Stomach (tissue), 4 donors: Measurements from ENCODE around the gene RTTN.

ENCODE experiments used
- EP300 ChIP-seq: sonication (generic); formaldehyde crosslinking; IDR thresholded peaks from one replicate; pipeline ENCODE4 v1.6.1; 2017; ENCODE audit warnings: antibody characterized with exemption
- POLR2A ChIP-seq, 4 donors: fragments of 450-650 bp; IDR thresholded peaks; one replicate each; pipeline ENCODE4 v1.6.1; 2016; ENCODE audit warnings: antibody characterized with exemption in 4 of 4, control low read depth in 2 of 4, mild to moderate bottlenecking in 1 of 4, moderate library complexity in 1 of 4
- TF ChIP-seq, protein P1 (sequence below), 7 experiments: fragments of 450-650 bp in 4 of 7; fragments of 200-600 bp in 3 of 7; sonication (generic) in 3 of 7; IDR thresholded peaks; one replicate each; pipeline ENCODE4 v1.5.1; 2016 to 2019; ENCODE audit warnings: antibody characterized with exemption in 7 of 7, control low read depth in 2 of 7, mild to moderate bottlenecking in 1 of 7

GRCh38 chr18:70221156-70221914 is 15.8 kb upstream of the RTTN start:
- TF ChIP-seq, protein P1, sequence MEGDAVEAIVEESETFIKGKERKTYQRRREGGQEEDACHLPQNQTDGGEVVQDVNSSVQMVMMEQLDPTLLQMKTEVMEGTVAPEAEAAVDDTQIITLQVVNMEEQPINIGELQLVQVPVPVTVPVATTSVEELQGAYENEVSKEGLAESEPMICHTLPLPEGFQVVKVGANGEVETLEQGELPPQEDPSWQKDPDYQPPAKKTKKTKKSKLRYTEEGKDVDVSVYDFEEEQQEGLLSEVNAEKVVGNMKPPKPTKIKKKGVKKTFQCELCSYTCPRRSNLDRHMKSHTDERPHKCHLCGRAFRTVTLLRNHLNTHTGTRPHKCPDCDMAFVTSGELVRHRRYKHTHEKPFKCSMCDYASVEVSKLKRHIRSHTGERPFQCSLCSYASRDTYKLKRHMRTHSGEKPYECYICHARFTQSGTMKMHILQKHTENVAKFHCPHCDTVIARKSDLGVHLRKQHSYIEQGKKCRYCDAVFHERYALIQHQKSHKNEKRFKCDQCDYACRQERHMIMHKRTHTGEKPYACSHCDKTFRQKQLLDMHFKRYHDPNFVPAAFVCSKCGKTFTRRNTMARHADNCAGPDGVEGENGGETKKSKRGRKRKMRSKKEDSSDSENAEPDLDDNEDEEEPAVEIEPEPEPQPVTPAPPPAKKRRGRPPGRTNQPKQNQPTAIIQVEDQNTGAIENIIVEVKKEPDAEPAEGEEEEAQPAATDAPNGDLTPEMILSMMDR (IDR thresholded peaks at IDR 0.05), result no peak
- TF ChIP-seq POLR2A (IDR thresholded peaks at IDR 0.05), result no peak
- TF ChIP-seq EP300, result no peak
